GM23338 (cell line): ENCODE results near the gene EYS. TPM values are rescaled to one million over a fixed set of nuclear protein-coding genes. Genes with fewer than 3 reads are reported as not detected.

ENCODE experiments used
- ATAC-seq: fragments of 200-7000 bp; cut with Tn5 transposase; 3 replicates; pipeline ENCODE4 v1.9.1; 2020
- DNase-seq: peaks from one replicate; pipeline ENCODE4 v3.0.0-alpha.2; 2015; ENCODE audit warnings: low spot score
- H2AFZ ChIP-seq: fragments of 200-600 bp; sonication (generic); 2 replicates; pipeline ENCODE4 v1.8.0; 2016; ENCODE audit warnings: antibody characterized with exemption, mild to moderate bottlenecking, moderate library complexity
- H3F3A ChIP-seq: fragments of 200-600 bp; sonication (generic); replicated peaks from 2 replicates; pipeline ENCODE4 v1.8.0; 2017; ENCODE audit warnings: antibody characterized with exemption, mixed run types, low read depth
- H3K27ac ChIP-seq: fragments of 200-600 bp; sonication (generic); 2 replicates; pipeline ENCODE4 v1.6.1; 2016; ENCODE audit warnings: low read depth
- H3K27me3 ChIP-seq: fragments of 200-600 bp; sonication (generic); 2 replicates; pipeline ENCODE4 v1.8.0; 2016; ENCODE audit warnings: mild to moderate bottlenecking, mixed run types, moderate library complexity; ENCODE audit not compliant: insufficient read depth
- H3K36me3 ChIP-seq: fragments of 200-600 bp; sonication (generic); 2 replicates; pipeline ENCODE4 v1.8.0; 2016; ENCODE audit warnings: mild to moderate bottlenecking; ENCODE audit not compliant: insufficient read depth
- H3K4me1 ChIP-seq: fragments of 200-600 bp; sonication (generic); 2 replicates; pipeline ENCODE4 v1.8.0; 2016; ENCODE audit warnings: mild to moderate bottlenecking, moderate library complexity; ENCODE audit not compliant: insufficient read depth
- H3K4me2 ChIP-seq: fragments of 200-600 bp; sonication (generic); 2 replicates; pipeline ENCODE4 v1.7.1; 2017; ENCODE audit warnings: mixed run types
- H3K4me3 ChIP-seq: fragments of 200-600 bp; sonication (generic); 2 replicates; pipeline ENCODE4 v1.6.1; 2016; ENCODE audit warnings: mixed run types
- H3K79me2 ChIP-seq: fragments of 200-600 bp; sonication (generic); replicated peaks from 2 replicates; pipeline ENCODE4 v1.8.0; 2017; ENCODE audit warnings: mild to moderate bottlenecking; ENCODE audit not compliant: insufficient read depth
- H3K9me2 ChIP-seq: fragments of 200-600 bp; sonication (generic); 2 replicates; pipeline ENCODE4 v1.8.0; 2017; ENCODE audit not compliant: insufficient read depth
- H4K20me1 ChIP-seq: fragments of 200-600 bp; sonication (generic); replicated peaks from 2 replicates; pipeline ENCODE4 v1.8.0; 2017; ENCODE audit warnings: mild to moderate bottlenecking; ENCODE audit not compliant: insufficient read depth
- H3K27ac Mint-ChIP-seq: 2 replicates; pipeline ENCODE4 v1.8.0; 2020; ENCODE audit warnings: inconsistent platforms, mild to moderate bottlenecking, moderate library complexity, mixed read lengths
- H3K27me3 Mint-ChIP-seq: 3 replicates; pipeline ENCODE4 v1.8.0; 2022; ENCODE audit warnings: low read depth, mild to moderate bottlenecking, moderate library complexity, mixed read lengths, inconsistent platforms; ENCODE audit not compliant: insufficient read depth, poor library complexity
- H3K36me3 Mint-ChIP-seq: 3 replicates; pipeline ENCODE4 v1.8.0; 2021; ENCODE audit warnings: low read depth, mild to moderate bottlenecking, inconsistent platforms, moderate library complexity, mixed read lengths
- H3K4me1 Mint-ChIP-seq: 3 replicates; pipeline ENCODE4 v1.8.0; 2020; ENCODE audit warnings: mild to moderate bottlenecking, inconsistent platforms, mixed read lengths
- H3K4me3 Mint-ChIP-seq: 3 replicates; pipeline ENCODE4 v1.8.0; 2021; ENCODE audit warnings: moderate library complexity, mild to moderate bottlenecking, inconsistent platforms, mixed read lengths
- H3K9me3 Mint-ChIP-seq: 3 replicates; pipeline ENCODE4 v1.8.0; 2020; ENCODE audit warnings: moderate library complexity, mild to moderate bottlenecking, inconsistent platforms, mixed read lengths
- ETS1 ChIP-seq: IDR thresholded peaks from 2 replicates; pipeline ENCODE4 v1.6.1; 2016; ENCODE audit warnings: antibody characterized with exemption
- NANOG ChIP-seq: IDR thresholded peaks from 2 replicates; pipeline ENCODE4 v1.6.1; 2016; ENCODE audit warnings: antibody characterized with exemption, borderline replicate concordance
- POLR2AphosphoS5 ChIP-seq: IDR thresholded peaks from 2 replicates; pipeline ENCODE4 v1.6.1; 2016; ENCODE audit warnings: antibody characterized with exemption, low read depth
- ZNF462 ChIP-seq: fragments of 250-450 bp; sonication (Bioruptor Pico); IDR thresholded peaks from 2 replicates; pipeline ENCODE4 v1.5.0; 2020; ENCODE audit warnings: mild to moderate bottlenecking, moderate library complexity
- polyA plus RNA-seq: library from polyadenylated mRNA; unstranded; fragments of >200 nt; fragmentation: Nextera tagmentation; extraction: Ambion mirVana; gene quantifications from 2 replicates; pipeline ENCODE4 v1.2.1, GENCODE V29; 2016
- total RNA-seq: library from RNA; depleted of rRNA; stranded (reverse); fragments of >200 nt; shearing (Covaris generic); gene quantifications from 2 replicates; pipeline ENCODE4 v1.2.3, GENCODE V29; 2014

Gene EYS
- total and polyA plus RNA-seq, 2 experiments from 2014 or later: 0.38 to 0.52 TPM

- no peak for TF ChIP-seq ZNF462 (CRISPR knock-in tag)
Measured at GRCh38 chr6:63975699-63976098, 1731.3 kb downstream of the EYS start (continued).

GRCh38 chr6:63968650-63969049 is 1738.4 kb downstream of the EYS start:
- Histone ChIP-seq H3K27me3 (no peaks in the 10 kb centered on the region), H3K36me3 (no peaks in the 10 kb centered on the region), H3K4me2 (no peak overlapping the region), H3K4me3 (no peak overlapping the region), H3K79me2 (no peaks in the 10 kb centered on the region), H3K27ac (no peak overlapping the region), H4K20me1 (no peaks in the 10 kb centered on the region), H3K4me1 (peaks cover 22% of the 10 kb centered on the region), H3F3A (no peaks in the 10 kb centered on the region), H3K9me2 (no peaks in the 10 kb centered on the region), H2AFZ (peak overlapping the region; percentile 5; the same call in 1 of the 2 replicates)
- Mint-ChIP-seq H3K4me1 (peaks cover 39% of the 10 kb centered on the region), H3K27me3 (peaks cover 2% of the 10 kb centered on the region), H3K4me3 (no peak overlapping the region), H3K27ac (no peak overlapping the region), H3K36me3 (no peaks in the 10 kb centered on the region), H3K9me3 (no peaks in the 10 kb centered on the region)
- TF ChIP-seq NANOG: no peak
- TF ChIP-seq POLR2AphosphoS5: no peak
- TF ChIP-seq ETS1: no peak
- DNase-seq (no peak), ATAC-seq (no peak)
